Stimulated activated CD4-positive, alpha-beta T cell treated with anti-CD3 and anti-CD28 coated beads, Interleukin-1b, Interleukin-23, amount 100 ng/mL, for 1 hour (primary cell): ENCODE measurements around the gene STK10.
"Not testable (repeated sequence)": the region's sequence is repeated elsewhere in the genome, so short reads cannot be mapped to it uniquely, and the experiment has no call there.

Source experiments
- DNase-seq, 2 donors: peaks; one replicate each; pipeline ENCODE4 v3.0.0-alpha.2; 2020; ENCODE audit warnings: low read depth in 2 of 2

STK10 gene

GRCh38 chr5:172054611-172055153 is 133.3 kb downstream of the STK10 start:
- DNase-seq, result no peak

- DNase-seq, result no peak
These were observed 135.4 kb downstream of the STK10 start for GRCh38 chr5:172052450-172053236.

- DNase-seq, result no peak
These were observed 136.2 kb downstream of the STK10 start for GRCh38 chr5:172051643-172052339.

- no peak for DNase-seq
These were observed 137.9 kb downstream of the STK10 start for GRCh38 chr5:172050080-172050479.

GRCh38 chr5:172049226-172049796 is 138.7 kb downstream of the STK10 start:
- DNase-seq, result no peak

GRCh38 chr5:172048539-172049101 is 139.4 kb downstream of the STK10 start:
- DNase-seq, result no peak

- DNase-seq, result no peak
These were observed 139.9 kb downstream of the STK10 start for GRCh38 chr5:172048170-172048422.

GRCh38 chr5:172046593-172046992 is 141.4 kb downstream of the STK10 start:
- no peak for DNase-seq

- no peak for DNase-seq
These were observed 142.8 kb downstream of the STK10 start for GRCh38 chr5:172045315-172045632.

GRCh38 chr5:172044631-172045314 is 143.3 kb downstream of the STK10 start:
- DNase-seq, result no peak

- no peak for DNase-seq
These were observed 144.2 kb downstream of the STK10 start for GRCh38 chr5:172043865-172044264.

- DNase-seq, result no peak
These were observed 145.8 kb downstream of the STK10 start for GRCh38 chr5:172042183-172042582.

GRCh38 chr5:172038167-172038566 is 149.9 kb downstream of the STK10 start:
- no peak for DNase-seq

GRCh38 chr5:172035049-172035448 is 153.0 kb downstream of the STK10 start:
- DNase-seq, result no peak

- no peak for DNase-seq
These were observed 156.0 kb downstream of the STK10 start for GRCh38 chr5:172031894-172032461.

- no peak for DNase-seq
These were observed 158.1 kb downstream of the STK10 start for GRCh38 chr5:172029876-172030275.

GRCh38 chr5:172028167-172028566 is 159.9 kb downstream of the STK10 start:
- DNase-seq, result no peak

- not testable (repeated sequence) for DNase-seq
These were observed 167.8 kb downstream of the STK10 start for GRCh38 chr5:172020110-172020786.

GRCh38 chr5:172015346-172015745 is 172.7 kb downstream of the STK10 start:
- no peak for DNase-seq

- DNase-seq, result no peak
These were observed 177.7 kb downstream of the STK10 start for GRCh38 chr5:172010278-172010677.
